HG03045 (cell line): Measurements from ENCODE around the gene POTED.
"Not testable (repeated sequence)": the region's sequence is repeated elsewhere in the genome, so short reads cannot be mapped to it uniquely, and the experiment has no call there.

Experiments
- ATAC-seq: cut with Tn5 transposase; IDR thresholded peaks from one replicate; pipeline ENCODE4 v1.9.1; 2021; ENCODE audit warnings: mild to moderate bottlenecking, moderate library complexity; ENCODE audit not compliant: unreplicated experiment

Gene POTED

GRCh38 chr21:13609477-13609876 lies at the start of gene POTED:
Gene POTED, plus strand, starts transcription at chr21:13609777. Its CDS starts 452 bp downstream, at chr21:13610229.
- ATAC-seq, result not testable (repeated sequence)

DNA sequence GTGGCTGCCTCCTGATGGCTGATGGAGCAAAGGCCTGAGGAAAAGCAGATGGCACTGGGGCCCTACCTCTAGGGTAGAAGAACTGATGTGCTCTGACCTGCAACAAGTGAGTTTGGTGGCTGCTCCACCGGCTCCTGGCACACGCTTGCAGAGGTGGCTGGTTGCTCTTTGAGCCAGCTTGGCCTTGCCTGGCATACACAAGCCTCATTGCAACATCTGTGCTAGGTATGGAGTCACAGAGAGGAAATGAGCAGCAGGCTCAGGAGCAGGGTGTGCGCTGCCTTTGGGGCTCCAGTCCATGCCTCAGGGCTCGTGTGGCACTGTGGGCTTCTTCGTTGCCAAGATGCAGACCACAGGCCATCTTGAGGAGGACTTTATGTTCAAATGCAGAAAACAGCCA lies 40.5 kb downstream of the POTED start:
- not testable (repeated sequence) for ATAC-seq

DNA sequence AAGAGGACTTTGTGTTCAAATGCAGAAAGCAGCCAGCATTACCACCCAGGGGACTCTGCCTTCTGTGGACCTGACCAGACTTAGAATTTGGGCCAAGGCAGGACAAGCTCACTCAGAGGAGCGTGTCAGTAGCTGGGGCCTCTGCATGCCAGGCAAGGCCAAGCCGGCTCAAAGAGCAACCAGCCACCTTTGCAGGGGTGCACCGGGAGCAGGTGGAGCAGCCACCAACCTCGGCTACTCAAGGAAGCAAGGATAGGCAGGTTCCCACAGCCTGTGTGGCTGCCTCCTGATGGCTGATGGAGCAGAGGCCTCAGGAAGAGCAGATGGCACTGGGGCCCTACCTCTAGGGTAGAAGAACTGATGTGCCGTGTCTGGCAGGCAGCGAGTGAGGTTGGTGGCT lies 42.2 kb downstream of the POTED start:
- not testable (repeated sequence) for ATAC-seq
